ENCODE results near the gene FBXL17.

FBXL17 gene

GRCh38 chr5:107900721-107901120 lies 481.2 kb downstream of the FBXL17 start:
- DNase-seq (ENCODE audit: low read depth), result no peak

DNA sequence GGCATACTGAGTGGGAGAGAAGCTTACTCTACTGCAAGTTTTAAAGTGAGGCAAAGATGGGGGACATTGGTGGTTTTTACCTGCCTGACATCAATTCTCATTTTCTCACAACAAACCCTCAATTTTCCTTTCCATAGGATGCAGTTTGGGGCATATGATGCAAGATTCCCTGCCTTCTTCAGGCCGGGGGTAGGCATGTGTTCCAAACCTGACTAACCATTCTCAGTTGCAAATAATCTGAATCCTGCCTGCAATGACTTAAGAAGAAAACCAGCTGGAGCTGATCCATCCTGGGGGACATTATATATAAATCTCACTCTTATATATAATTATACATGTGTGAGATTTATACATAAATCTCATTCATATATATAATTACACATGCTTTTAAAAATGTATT lies 487.5 kb downstream of the FBXL17 start:
- no peak for DNase-seq (ENCODE audit: low read depth)

DNA sequence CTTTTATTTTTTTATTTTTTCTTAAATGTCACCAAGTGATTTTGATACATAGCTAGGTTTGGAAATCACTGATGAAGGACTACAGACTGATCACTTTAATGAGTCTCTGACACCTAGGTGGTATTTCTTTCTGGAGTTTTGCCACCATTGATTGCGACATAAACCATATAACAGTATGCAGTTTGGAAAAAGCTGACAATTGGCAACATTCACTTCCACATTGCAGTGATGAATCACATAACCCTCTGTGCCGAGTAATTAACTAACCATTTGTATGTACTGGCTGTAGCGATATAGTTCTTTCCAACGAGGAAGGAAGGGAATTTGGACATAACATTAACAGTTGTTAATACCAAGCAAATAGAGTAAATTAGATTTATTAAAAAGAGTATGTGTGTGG lies 488.3 kb downstream of the FBXL17 start:
- no peak for DNase-seq (ENCODE audit: low read depth)

DNA sequence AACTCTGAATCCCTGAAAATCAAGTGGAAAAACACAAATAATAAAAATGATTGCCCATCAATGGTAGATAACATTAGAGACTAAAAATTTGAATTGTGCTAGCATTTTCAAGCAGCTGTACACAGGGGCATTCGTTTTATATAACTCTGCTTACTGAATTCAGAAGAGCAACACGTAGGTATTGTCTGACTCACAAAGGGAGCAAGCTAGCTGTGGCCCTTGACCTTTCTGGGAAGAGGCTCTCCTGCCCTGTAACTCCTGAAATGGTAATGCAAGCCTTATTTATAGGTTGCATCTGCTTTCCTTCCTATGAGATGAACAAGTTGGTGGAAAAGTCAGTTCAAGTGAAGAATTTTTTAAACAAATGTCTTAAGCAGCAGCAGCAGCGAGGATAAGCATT lies 492.5 kb downstream of the FBXL17 start:
- DNase-seq (ENCODE audit: low read depth), result no peak

- DNase-seq (ENCODE audit: low read depth), result no peak
Observed at GRCh38 chr5:107888541-107888940, 493.4 kb downstream of the FBXL17 start.

- no peak for DNase-seq (ENCODE audit: low read depth)
Observed at GRCh38 chr5:107887166-107887943, 494.5 kb downstream of the FBXL17 start.

GRCh38 chr5:107885601-107886000 lies 496.3 kb downstream of the FBXL17 start:
- DNase-seq (ENCODE audit: low read depth), result no peak

GRCh38 chr5:107884871-107885270 lies 497.0 kb downstream of the FBXL17 start:
- no peak for DNase-seq (ENCODE audit: low read depth)

DNA sequence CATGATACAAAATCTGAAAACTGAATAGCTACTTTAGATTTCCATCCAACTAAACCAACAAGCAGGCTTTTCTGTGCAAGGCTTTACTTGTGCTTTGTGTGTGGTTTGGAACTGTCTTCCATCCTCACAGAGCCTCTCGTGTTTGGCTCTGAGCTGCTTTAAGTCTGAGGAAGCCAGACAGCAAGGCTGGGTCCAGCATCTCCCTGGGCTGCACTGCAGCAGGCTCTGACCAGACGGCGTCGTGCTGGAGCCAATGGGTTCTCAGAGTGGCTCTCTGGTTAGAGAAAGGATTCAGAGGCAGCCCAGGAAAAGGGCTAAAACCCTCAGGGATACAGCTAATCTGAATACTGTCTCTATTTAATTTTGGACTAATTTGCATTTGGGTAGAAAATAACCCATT lies 503.2 kb downstream of the FBXL17 start:
- DNase-seq (ENCODE audit: low read depth), result no peak

GRCh38 chr5:107876906-107877305 lies 505.0 kb downstream of the FBXL17 start:
- no peak for DNase-seq (ENCODE audit: low read depth)

DNA sequence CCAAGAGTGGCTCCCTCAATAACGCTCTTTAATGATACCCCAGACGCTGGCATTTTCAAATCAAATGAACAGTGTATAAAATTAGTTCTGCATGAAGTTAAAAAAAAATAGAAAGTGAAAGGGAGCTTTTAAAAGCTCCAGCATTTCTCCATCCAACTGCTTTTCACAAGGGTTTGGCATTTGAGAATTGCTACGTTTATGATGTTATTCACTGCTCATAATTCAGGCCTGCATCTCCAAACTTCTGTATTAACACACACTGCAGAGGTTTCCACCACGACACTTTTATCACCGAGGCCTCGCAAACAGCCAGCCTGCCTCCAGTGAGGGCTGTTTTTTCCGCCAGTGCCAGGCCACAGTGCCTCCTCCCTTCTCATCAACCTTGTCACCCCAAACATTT lies 505.6 kb downstream of the FBXL17 start:
- DNase-seq (ENCODE audit: low read depth), result no peak

DNA sequence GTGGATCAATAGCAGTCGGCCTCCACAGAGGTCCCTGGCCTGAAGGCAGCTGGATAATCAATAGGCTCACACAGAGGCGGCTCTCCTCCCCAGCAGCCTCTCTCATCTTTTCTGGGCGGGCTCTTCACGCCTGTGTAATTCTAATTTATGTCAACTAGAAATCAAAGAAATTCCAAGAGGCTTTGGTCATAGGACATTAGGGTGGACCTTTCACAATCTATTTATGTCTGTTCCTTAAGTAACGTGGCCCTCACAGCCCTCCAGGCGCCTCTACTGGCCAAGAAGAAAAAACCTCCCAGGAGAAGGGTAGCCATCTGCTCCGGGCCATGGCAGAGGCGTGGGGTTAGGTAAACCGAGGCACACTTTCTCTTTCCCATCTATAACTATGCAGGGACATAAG lies 506.1 kb downstream of the FBXL17 start:
- no peak for DNase-seq (ENCODE audit: low read depth)

- DNase-seq (ENCODE audit: low read depth), result no peak
Observed at GRCh38 chr5:107874795-107875194, 507.1 kb downstream of the FBXL17 start.

GRCh38 chr5:107873877-107874276 lies 508.0 kb downstream of the FBXL17 start:
- DNase-seq (ENCODE audit: low read depth), result no peak

- DNase-seq (ENCODE audit: low read depth), result no peak
Observed at GRCh38 chr5:107871023-107871422, 510.9 kb downstream of the FBXL17 start.

- DNase-seq (ENCODE audit: low read depth), result no peak
Observed at GRCh38 chr5:107869438-107870115, 512.3 kb downstream of the FBXL17 start.

- DNase-seq (ENCODE audit: low read depth), result no peak
Observed at GRCh38 chr5:107868650-107869409, 513.1 kb downstream of the FBXL17 start.

DNA sequence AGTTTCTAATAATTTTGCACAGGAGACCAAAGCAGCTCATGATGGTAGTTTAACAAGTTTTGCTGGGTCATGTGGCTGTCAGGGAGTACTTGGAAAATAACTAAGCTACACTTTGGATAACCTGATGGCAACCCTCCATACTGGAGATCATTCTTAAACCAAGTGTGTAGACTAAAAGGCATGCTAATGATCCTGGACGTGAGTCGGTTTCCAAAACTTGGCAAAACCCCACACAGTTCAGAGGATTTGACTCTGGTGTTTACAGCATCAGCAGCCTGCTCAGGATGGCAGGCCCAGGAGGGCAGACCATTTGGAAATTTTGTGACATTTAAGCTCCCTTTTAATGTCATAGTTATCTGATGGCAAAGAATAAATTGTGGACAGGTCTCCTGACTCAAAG lies 514.6 kb downstream of the FBXL17 start:
- DNase-seq (ENCODE audit: low read depth), result no peak

- no peak for DNase-seq (ENCODE audit: low read depth)
Observed at GRCh38 chr5:107864793-107865192, 517.1 kb downstream of the FBXL17 start.

- no peak for DNase-seq (ENCODE audit: low read depth)
Observed at GRCh38 chr5:107863125-107863524, 518.8 kb downstream of the FBXL17 start.

DNA sequence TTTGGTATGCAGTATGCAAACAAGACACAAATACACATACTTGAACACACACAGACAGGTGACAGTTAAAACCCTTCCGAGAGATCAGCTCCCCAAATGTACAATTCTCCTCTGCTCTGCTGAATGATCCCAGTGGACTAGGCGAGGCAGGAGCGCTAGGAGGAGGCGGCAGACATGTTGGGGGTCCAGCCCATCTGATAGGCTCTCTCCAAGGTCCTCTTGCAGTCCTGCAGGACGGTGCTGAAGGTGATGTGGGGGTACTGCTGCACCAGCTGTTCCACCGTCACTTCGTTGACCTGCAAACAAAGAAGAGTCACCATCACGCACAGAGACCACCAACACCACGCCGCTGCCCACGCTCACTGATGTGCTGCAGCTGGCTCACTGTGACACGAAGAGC lies 520.3 kb downstream of the FBXL17 start:
- DNase-seq (ENCODE audit: low read depth), result no peak

GRCh38 chr5:107860044-107860443 lies 521.9 kb downstream of the FBXL17 start:
- DNase-seq (ENCODE audit: low read depth), result no peak

GRCh38 chr5:107858788-107859187 lies 523.1 kb downstream of the FBXL17 start:
- DNase-seq (ENCODE audit: low read depth), result no peak
